ENCODE measurements around the gene C14orf180.

Gene C14orf180

DNA sequence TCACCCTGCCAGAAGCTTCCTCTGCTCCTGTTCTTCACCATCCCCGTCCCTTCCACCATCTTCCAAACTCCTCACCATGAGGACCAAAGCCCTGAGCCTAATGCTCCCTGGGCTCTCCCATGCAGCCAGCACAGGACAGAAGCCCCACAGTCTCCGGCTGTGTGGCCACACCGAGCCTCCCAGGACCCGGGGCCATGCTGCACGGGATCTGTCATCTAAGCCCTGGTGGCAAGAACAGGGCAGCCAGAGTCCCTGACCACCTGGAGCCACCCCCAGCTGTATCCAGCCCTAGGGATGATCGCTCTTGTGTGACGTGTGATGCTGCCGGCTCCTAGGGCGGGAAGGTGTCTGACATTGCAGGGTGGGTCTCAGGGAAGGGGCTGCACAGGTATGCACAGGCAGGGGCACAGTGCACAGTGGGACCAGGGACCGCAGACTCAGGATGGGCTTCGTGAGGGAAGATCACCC is 16.9 kb downstream of the C14orf180 start:
- no peak for DNase-seq

DNA sequence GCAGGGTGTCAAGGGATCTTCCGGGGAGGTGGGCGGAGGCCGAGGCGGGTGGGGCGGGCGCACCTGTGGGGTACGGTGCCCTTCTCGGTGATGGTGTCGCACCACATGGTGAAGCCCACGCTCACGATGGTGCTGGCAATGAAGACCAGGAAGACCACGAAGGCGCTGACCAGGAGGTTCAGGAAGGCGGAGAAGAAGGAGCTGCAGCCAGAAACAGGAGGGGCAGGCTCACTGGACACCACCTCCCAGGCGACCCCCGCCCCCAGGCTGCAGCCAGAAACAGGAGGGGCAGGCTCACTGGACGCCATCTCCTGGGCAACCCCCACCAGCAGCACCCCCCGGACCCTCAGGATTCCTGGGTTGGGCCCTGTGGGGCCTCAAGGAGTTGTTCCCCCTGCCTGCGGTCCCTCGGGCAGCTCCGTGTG is 17.4 kb downstream of the C14orf180 start:
- no peak for DNase-seq

- DNase-seq, result no peak
Measured at GRCh38 chr14:104597576-104597975, 18.0 kb downstream of the C14orf180 start.

DNA sequence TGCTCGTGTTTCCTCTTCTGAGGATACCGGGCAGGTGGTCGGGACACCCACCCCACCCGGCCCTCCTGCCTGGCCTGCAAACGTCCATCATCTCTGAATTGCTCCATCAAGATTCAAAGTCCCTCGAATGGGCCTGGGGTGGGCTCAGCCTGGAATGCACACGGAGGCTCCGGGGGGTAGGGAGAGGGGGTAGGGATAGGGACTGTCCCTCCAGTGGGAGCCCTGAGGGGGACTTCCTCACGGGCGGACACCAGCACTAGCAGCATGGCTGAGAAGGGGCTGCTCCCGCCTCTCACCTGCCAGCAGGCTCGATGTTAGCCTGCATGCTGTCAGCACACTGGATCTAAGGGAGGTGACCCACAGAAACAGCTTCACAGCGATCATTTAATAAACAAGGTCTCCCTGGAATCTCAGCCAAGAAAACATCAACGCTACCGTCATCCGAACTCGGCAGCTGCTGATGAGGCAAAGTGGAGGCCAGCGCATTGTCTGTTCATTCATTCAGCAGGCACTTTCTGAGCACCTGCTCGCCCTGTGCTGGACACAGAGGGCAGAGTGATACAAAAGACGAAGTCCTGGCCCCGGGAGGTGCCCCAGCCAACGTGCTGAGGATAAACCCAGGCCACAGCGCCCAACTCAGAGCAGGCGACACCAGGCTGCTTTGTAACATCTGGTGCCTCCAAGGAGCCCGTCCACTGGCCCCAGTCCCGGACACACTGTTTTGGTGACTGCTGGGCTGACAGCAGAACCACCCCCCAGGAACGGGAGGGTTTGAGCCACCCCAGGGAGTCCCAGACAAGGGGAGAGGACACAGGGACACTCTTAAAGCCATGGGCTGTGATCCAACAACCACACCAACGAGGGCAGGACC is 18.7 kb downstream of the C14orf180 start:
- DNase-seq, result no peak

DNA sequence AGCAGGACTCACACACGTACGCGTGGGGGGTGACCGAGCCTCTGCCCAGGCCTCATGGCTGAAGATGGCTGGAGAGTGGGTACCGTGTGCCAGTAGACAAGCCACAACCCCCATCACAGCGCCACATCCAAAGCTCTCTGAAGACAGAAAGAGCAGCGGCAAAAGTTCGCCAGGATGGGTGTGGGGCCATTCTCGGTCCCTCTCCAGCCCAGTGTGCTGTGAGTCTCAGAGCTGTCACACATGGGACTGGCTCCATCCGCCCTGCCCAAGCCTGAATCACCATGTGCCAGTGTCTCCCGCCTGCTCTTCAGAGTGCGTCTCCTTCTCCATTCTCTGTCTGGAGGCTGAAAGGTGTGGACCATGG is 19.3 kb downstream of the C14orf180 start:
- no peak for DNase-seq

DNA sequence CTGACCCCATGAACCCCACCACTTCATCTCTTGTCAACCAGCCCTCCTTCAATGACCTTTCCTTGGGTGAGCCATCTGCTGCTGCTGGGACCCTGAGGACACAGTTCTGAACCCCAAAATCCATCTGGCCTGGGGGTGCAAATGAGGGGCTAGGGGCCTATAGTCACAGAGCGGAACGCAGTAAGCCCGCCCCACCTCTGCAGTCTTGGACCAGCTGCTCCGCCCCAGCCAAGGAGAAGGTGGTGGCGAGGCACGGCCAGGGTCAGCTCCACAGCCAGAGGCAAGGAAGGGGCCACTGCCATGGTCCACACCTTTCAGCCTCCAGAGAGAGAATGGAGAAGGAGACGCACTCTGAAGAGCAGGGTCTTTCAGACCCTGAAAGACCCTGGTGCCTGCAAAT is 19.9 kb downstream of the C14orf180 start:
- no peak for DNase-seq

- no peak for DNase-seq
Measured at GRCh38 chr14:104600141-104600643, 20.6 kb downstream of the C14orf180 start.

DNA sequence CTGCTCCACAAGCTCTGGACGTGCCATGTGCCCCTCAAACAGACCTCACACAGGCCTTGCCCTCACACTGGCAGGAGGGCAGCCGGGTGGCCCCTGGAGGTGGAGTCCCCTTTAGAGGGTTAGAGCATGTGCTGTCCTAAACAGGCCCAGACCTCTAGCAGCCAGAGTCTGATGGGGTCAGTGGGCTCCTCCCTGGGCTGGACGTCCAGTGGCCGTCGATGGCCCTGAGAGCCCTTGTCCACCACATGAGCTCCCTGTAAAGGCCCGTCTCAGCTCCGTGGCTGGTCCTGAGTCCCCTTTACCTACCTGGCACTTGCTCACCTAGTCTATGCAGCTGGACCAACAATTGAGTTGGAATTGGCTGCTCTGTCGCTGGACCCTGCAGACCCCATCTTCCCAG is 21.2 kb downstream of the C14orf180 start:
- DNase-seq, result no peak

DNA sequence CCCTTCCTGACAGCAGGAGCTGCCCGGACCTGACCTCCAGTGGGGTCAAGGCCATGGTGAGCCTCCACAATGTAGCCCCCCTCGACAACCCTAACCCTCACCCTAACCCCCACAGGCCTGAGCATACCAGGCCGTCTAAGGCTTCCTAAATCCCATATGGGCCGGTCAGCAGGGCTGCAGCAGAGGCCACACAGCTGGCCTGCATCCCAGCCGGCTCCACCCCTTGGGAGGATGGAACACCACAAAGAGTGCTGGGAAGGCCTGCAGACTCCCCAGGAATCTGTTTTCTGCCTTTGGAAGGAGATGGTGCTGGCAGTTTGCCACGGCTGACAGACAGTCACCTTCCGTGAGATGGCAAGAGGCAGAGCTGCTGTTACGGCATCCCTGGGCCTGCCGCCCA is 22.2 kb downstream of the C14orf180 start:
- DNase-seq, result no peak

DNA sequence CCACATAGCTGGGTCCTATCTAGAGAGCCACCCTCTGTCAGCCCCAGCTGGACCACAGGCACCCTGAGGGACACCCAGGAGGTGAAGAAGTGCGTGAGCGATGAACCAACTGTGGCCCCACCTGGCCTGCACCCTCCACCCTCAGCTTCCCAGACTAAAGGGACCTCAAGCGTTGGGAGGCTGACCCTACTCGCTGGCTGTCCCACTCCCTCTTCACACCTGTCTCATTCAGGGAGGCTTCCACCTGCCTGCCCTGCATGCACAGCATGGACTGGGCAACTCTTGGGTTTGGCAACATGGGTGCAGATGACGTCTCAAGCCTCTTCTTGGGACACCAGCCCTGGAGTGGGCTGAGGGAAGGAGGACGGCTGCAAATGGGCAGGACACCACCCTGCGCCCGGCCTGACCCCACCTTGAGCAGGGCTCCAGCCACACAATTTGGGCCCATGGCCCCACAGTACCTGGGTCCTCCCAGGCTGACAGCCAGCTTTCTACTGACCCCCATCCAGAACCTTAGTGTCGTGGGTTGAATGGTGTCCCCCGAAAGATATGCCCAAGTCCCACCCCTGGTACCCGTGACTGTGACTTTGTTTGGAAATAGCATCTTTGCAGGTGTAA is 22.9 kb downstream of the C14orf180 start:
- DNase-seq, result no peak

GRCh38 chr14:104602933-104603325 is 23.4 kb downstream of the C14orf180 start:
- DNase-seq, result no peak

DNA sequence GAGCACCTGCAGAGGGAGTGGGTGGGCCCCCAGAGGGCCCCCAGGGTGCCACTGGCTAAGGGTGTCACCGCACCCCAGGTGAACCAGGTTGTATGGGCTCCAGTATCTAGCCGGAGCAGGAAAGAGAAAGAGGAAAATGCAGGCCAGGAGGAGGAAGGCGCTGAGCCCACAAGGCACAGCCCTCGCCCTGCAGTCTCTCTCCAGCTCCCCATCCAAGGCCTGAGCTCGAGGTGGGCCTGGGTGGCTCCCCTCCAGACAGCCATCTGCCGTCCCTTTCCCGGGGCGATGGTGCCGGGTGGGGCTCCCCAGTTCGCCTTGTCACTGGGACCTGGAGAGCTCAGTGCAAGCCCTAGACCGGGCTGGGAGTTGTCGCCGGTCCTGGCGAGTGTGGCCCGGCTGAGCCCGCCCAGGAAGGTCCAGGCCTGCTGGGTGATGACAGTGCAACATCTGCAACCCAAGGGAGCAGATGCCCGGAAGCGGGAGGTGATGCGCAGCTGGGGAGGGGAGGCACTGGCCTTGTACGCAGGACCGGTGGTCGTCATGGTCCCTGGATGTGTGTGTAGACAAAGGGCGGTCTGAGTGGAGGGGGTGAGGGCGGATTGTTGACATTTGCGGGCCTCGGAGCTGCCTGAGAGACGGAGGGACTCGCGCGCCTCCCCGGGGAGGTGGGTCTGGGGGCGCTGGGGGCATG is 24.3 kb downstream of the C14orf180 start:
- no peak for DNase-seq

GRCh38 chr14:104604458-104605449 is 25.2 kb downstream of the C14orf180 start, which contains the start of gene TMEM179:
TMEM179 (minus strand) TSS chr14:104604772; CDS start chr14:104604741, 31 bp downstream.
- no peak for DNase-seq

GRCh38 chr14:104609666-104610065 is 30.1 kb downstream of the C14orf180 start:
- no peak for DNase-seq

DNA sequence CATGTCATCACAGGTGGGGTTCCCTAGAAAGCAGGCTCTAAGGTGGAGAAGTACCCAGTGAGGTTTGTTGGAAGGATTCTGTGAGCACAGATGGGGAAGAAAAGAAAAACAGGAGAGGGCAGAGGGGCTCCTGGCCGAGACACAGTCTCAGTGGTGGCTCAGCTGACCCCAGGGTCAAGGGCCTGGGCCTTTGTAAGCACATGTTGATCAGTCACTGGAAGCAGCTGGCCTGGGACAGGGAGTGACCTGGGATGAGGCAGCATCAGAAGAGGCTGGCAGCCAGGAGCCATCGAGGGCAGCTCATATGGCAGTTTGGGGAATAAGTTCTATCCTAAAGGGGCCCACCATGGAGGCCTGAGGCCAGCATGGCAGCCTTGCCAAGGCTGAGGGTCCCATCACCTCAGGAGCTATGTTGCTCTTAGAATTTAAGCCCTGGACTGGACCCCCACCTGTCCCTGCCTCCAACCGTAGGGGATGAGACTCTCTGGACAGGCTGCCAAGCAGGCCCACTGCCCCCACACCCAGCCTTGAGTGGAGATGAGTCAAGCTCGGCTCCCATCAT is 31.3 kb downstream of the C14orf180 start:
- DNase-seq, result no peak

- DNase-seq, result no peak
Measured at GRCh38 chr14:104611881-104612280, 32.3 kb downstream of the C14orf180 start.

GRCh38 chr14:104614126-104614812 is 34.7 kb downstream of the C14orf180 start:
- no peak for DNase-seq

DNA sequence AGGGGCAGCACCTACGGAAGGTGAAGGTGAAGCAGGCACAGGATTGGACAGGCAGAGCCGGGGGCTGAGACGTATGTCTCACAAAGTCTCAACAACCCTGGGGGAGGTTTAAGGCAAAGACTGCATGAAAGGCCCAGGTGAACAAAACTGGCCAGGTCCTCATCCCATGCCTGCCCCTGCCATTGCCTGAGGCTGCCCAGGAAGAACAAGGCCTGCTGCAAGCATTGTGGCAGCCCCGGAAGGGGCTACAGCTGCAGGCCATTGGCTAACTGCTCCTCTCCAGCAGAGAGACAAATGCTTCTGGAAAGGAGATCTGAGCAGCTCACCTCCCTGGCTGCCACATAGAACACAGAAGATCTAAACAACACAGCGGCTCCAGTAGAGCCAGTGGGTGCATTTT is 45.4 kb downstream of the C14orf180 start:
- no peak for DNase-seq

- DNase-seq, result no peak
Measured at GRCh38 chr14:104632781-104633180, 53.2 kb downstream of the C14orf180 start.

GRCh38 chr14:104633276-104634137 is 53.9 kb downstream of the C14orf180 start:
- no peak for DNase-seq

All from amniotic stem cell (primary cell).